ENCODE results near the gene GALR2. TPM values are rescaled to one million over a fixed set of nuclear protein-coding genes. Genes with fewer than 3 reads are reported as not detected.

The GALR2 gene

GRCh38 chr17:76125391-76125675 is 50.8 kb downstream of the GALR2 start:
- Histone ChIP-seq H3K4me2 (ENCODE audit: low read length) (no peak overlapping the region), H3K9ac (ENCODE audit: low read depth, low read length) (no peak overlapping the region), H3K4me1 (ENCODE audit: control insufficient read depth, insufficient read depth, low read length) (peaks cover 7% of the 10 kb centered on the region), H3K27me3 (ENCODE audit: control insufficient read depth, insufficient read depth, low read length) (peaks cover 22% of the 10 kb centered on the region), H3K36me3 (ENCODE audit: insufficient read depth, low read length) (no peaks in the 10 kb centered on the region), H3K9me3 (replicated peaks; ENCODE audit: low read length) (no peaks in the 10 kb centered on the region), H3K4me3 (ENCODE audit: low read length) (no peak overlapping the region)

GRCh38 chr17:76125922-76126321 is 51.3 kb downstream of the GALR2 start:
- Histone ChIP-seq H3K9me3 (replicated peaks; ENCODE audit: low read length) (no peaks in the 10 kb centered on the region), H3K36me3 (ENCODE audit: insufficient read depth, low read length) (no peaks in the 10 kb centered on the region), H3K4me2 (ENCODE audit: low read length) (no peak overlapping the region), H3K4me1 (ENCODE audit: control insufficient read depth, insufficient read depth, low read length) (peaks cover 7% of the 10 kb centered on the region), H3K4me3 (ENCODE audit: low read length) (no peak overlapping the region), H3K9ac (ENCODE audit: low read depth, low read length) (no peak overlapping the region), H3K27me3 (ENCODE audit: control insufficient read depth, insufficient read depth, low read length) (peaks cover 28% of the 10 kb centered on the region)

Small RNA genes within 50 kb of the gene (small RNA-seq; reads per million reads assigned to genes)
- gene MIR6868, result not detected

Data from skeletal muscle satellite cell (primary cell).